Neural cell (in vitro differentiated cells): ENCODE data around the gene SOAT1. TPM values are rescaled to one million over a fixed set of nuclear protein-coding genes. Genes with fewer than 3 reads are reported as not detected.

Source experiments
- H2AFZ ChIP-seq: fragments of 200-600, 300-800 bp; sonication (generic), shearing (Covaris generic); 2 replicates; pipeline ENCODE4 v1.6.0; 2014; ENCODE audit warnings: low read depth, mild to moderate bottlenecking, antibody characterized with exemption, low read length, moderate library complexity
- H3F3A ChIP-seq: fragments of 200-600 bp; shearing (Covaris generic); 2 replicates; pipeline ENCODE4 v1.6.1; 2016; ENCODE audit warnings: mild to moderate bottlenecking, moderate library complexity, mixed read lengths, antibody characterized with exemption, low read length; ENCODE audit not compliant: insufficient read depth, poor library complexity, severe bottlenecking
- H3K27ac ChIP-seq: fragments of 200-600, 300-800 bp; sonication (generic), shearing (Covaris generic); 2 replicates; pipeline ENCODE4 v1.5.1; 2014; ENCODE audit warnings: mild to moderate bottlenecking, low read length, moderate library complexity
- H3K27me3 ChIP-seq: fragments of 300-800, 200-600 bp; sonication (generic), shearing (Covaris generic); 2 replicates; pipeline ENCODE4 v1.6.0; 2014; ENCODE audit warnings: mild to moderate bottlenecking, low read depth, low read length, moderate library complexity; ENCODE audit not compliant: insufficient read depth
- H3K36me3 ChIP-seq: fragments of 300-800, 200-600 bp; sonication (generic), shearing (Covaris generic); 2 replicates; pipeline ENCODE4 v1.5.1; 2014; ENCODE audit warnings: mild to moderate bottlenecking, antibody characterized with exemption, low read length, moderate library complexity; ENCODE audit not compliant: insufficient read depth
- H3K4me2 ChIP-seq: fragments of 300-800, 200-600 bp; sonication (generic), shearing (Covaris generic); 2 replicates; pipeline ENCODE4 v1.6.0; 2014; ENCODE audit warnings: mild to moderate bottlenecking, low read length
- H3K4me3 ChIP-seq: fragments of 300-800, 200-600 bp; sonication (generic), shearing (Covaris generic); 2 replicates; pipeline ENCODE4 v1.5.1; 2014; ENCODE audit warnings: mild to moderate bottlenecking, low read length, moderate library complexity
- H3K79me2 ChIP-seq: fragments of 200-600 bp; shearing (Covaris generic); replicated peaks from 2 replicates; pipeline ENCODE4 v1.6.0; 2014; ENCODE audit warnings: mild to moderate bottlenecking, low read length, moderate library complexity; ENCODE audit not compliant: insufficient read depth
- H3K9ac ChIP-seq: fragments of 300-800, 200-600 bp; sonication (generic), shearing (Covaris generic); 2 replicates; pipeline ENCODE4 v1.6.1; 2016; ENCODE audit warnings: mild to moderate bottlenecking, low read length, mixed read lengths
- H3K9me2 ChIP-seq: fragments of 200-600 bp; shearing (Covaris generic); 2 replicates; pipeline ENCODE4 v1.6.1; 2016; ENCODE audit warnings: mild to moderate bottlenecking, low read length, mixed read lengths; ENCODE audit not compliant: insufficient read depth
- H3K9me3 ChIP-seq: fragments of 200-600, 300-800 bp; sonication (generic), shearing (Covaris generic); 2 replicates; pipeline ENCODE4 v1.6.1; 2016; ENCODE audit warnings: mild to moderate bottlenecking, mixed run types, low read length, moderate library complexity, mixed read lengths
- H4K20me1 ChIP-seq: fragments of 200-600 bp; shearing (Covaris generic); 2 replicates; pipeline ENCODE4 v1.6.1; 2016; ENCODE audit warnings: mild to moderate bottlenecking, mixed run types; ENCODE audit not compliant: insufficient read depth
- EP300 ChIP-seq: fragments of 450-650 bp; conservative IDR thresholded peaks from 2 replicates; pipeline ENCODE4 v1.6.1; 2014; ENCODE audit warnings: antibody characterized with exemption, mild to moderate bottlenecking, moderate library complexity; ENCODE audit not compliant: poor library complexity, severe bottlenecking
- EZH2 ChIP-seq: fragments of 200-600, 300-800 bp; shearing (Covaris generic), sonication (generic); IDR thresholded peaks from 2 replicates; pipeline ENCODE4 v1.6.1; 2014; ENCODE audit warnings: antibody characterized with exemption, low read length, borderline replicate concordance, mild to moderate bottlenecking; ENCODE audit not compliant: insufficient read depth, poor library complexity, severe bottlenecking
- MXI1 ChIP-seq: fragments of 450-650 bp; conservative IDR thresholded peaks from 2 replicates; pipeline ENCODE4 v1.6.1; 2014; ENCODE audit warnings: antibody characterized with exemption, mild to moderate bottlenecking; ENCODE audit not compliant: poor library complexity, severe bottlenecking
- POLR2AphosphoS5 ChIP-seq: IDR thresholded peaks from 2 replicates; pipeline ENCODE4 v1.6.1; 2012
- RAD21 ChIP-seq: fragments of 450-650 bp; conservative IDR thresholded peaks from 2 replicates; pipeline ENCODE4 v1.6.1; 2014; ENCODE audit warnings: antibody characterized with exemption, mild to moderate bottlenecking, moderate library complexity
- SMC3 ChIP-seq: fragments of 450-650 bp; conservative IDR thresholded peaks from 2 replicates; pipeline ENCODE4 v1.6.1; 2014; ENCODE audit warnings: antibody characterized with exemption, mild to moderate bottlenecking, moderate library complexity; ENCODE audit not compliant: poor library complexity
- TAF1 ChIP-seq: IDR thresholded peaks from 2 replicates; pipeline ENCODE4 v1.6.1; 2012; ENCODE audit warnings: low read depth
- polyA plus RNA-seq: library from polyadenylated mRNA; depleted of rRNA; stranded (reverse); fragments of >200 nt; gene quantifications from 2 replicates; pipeline ENCODE4 v1.2.3, GENCODE V29; 2014
- TF ChIP-seq, protein P1 (sequence below): IDR thresholded peaks from 2 replicates; pipeline ENCODE4 v1.6.1; 2012; ENCODE audit warnings: borderline replicate concordance
- TF ChIP-seq, protein P2 (sequence below): fragments of 450-650 bp; IDR thresholded peaks from 2 replicates; pipeline ENCODE4 v1.5.1; 2014; ENCODE audit warnings: antibody characterized with exemption, mild to moderate bottlenecking, moderate library complexity; ENCODE audit not compliant: poor library complexity, severe bottlenecking

Gene SOAT1
- polyA plus RNA-seq, 1 donor from 2014 or later: 5.7 TPM

DNA sequence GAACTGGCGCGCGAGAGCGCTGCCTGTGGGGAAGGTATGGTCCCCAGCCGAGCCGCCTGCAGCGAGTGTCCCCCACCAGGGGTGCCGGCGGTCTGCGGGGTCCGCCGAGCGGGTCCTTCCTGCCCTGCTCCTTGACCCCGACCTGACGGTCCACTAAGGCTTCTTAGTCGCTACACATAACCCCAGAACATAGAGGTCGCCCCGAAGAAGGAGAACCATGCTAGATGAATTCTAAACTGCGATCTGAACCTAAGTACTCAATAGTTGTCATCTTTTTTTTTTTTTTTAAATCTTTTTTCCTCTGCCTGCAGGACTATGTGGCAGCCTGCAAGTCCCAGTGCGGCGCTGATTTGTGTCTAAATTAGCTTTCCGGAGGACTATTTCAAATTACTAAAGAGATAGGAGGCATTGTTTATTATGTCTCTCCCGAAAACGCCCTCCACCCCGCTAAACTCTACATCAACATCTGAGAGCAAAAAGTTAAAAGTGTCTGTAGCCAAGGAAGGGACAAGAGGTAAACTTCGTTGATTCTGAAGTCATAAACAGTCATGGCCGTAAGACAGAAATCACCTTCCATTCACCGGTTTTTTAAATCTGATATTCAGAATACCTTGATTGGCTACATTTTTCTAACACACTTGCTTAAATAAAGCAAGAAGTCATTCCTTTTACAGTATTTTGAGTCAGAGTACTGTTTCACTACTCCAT lies 72.7 kb downstream of the SOAT1 start:
- H3K4me3 ChIP-seq: peak overlapping the region; percentile 86
- no peaks in the 10 kb centered on the region for H4K20me1 ChIP-seq
- no peaks in the 10 kb centered on the region for H3F3A ChIP-seq
- peak overlapping the region; percentile 84 for H2AFZ ChIP-seq
- H3K9me3 ChIP-seq: no peaks in the 10 kb centered on the region
- H3K4me2 ChIP-seq: peak overlapping the region; percentile 60
- no peaks in the 10 kb centered on the region for H3K27me3 ChIP-seq
- TF ChIP-seq, protein P1, sequence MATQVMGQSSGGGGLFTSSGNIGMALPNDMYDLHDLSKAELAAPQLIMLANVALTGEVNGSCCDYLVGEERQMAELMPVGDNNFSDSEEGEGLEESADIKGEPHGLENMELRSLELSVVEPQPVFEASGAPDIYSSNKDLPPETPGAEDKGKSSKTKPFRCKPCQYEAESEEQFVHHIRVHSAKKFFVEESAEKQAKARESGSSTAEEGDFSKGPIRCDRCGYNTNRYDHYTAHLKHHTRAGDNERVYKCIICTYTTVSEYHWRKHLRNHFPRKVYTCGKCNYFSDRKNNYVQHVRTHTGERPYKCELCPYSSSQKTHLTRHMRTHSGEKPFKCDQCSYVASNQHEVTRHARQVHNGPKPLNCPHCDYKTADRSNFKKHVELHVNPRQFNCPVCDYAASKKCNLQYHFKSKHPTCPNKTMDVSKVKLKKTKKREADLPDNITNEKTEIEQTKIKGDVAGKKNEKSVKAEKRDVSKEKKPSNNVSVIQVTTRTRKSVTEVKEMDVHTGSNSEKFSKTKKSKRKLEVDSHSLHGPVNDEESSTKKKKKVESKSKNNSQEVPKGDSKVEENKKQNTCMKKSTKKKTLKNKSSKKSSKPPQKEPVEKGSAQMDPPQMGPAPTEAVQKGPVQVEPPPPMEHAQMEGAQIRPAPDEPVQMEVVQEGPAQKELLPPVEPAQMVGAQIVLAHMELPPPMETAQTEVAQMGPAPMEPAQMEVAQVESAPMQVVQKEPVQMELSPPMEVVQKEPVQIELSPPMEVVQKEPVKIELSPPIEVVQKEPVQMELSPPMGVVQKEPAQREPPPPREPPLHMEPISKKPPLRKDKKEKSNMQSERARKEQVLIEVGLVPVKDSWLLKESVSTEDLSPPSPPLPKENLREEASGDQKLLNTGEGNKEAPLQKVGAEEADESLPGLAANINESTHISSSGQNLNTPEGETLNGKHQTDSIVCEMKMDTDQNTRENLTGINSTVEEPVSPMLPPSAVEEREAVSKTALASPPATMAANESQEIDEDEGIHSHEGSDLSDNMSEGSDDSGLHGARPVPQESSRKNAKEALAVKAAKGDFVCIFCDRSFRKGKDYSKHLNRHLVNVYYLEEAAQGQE: no peak
- peak; percentile 71 for TF ChIP-seq MXI1
- TF ChIP-seq POLR2AphosphoS5: no peak
- no peak for TF ChIP-seq EP300
- TF ChIP-seq, protein P2, sequence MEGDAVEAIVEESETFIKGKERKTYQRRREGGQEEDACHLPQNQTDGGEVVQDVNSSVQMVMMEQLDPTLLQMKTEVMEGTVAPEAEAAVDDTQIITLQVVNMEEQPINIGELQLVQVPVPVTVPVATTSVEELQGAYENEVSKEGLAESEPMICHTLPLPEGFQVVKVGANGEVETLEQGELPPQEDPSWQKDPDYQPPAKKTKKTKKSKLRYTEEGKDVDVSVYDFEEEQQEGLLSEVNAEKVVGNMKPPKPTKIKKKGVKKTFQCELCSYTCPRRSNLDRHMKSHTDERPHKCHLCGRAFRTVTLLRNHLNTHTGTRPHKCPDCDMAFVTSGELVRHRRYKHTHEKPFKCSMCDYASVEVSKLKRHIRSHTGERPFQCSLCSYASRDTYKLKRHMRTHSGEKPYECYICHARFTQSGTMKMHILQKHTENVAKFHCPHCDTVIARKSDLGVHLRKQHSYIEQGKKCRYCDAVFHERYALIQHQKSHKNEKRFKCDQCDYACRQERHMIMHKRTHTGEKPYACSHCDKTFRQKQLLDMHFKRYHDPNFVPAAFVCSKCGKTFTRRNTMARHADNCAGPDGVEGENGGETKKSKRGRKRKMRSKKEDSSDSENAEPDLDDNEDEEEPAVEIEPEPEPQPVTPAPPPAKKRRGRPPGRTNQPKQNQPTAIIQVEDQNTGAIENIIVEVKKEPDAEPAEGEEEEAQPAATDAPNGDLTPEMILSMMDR: peak; percentile 32
- no peaks in the 10 kb centered on the region for H3K36me3 ChIP-seq
- H3K9me2 ChIP-seq: no peaks in the 10 kb centered on the region
- no peaks in the 10 kb centered on the region for H3K79me2 ChIP-seq
- H3K9ac ChIP-seq: peak overlapping the region; percentile 71
- peak overlapping the region; percentile 79 for H3K27ac ChIP-seq

DNA sequence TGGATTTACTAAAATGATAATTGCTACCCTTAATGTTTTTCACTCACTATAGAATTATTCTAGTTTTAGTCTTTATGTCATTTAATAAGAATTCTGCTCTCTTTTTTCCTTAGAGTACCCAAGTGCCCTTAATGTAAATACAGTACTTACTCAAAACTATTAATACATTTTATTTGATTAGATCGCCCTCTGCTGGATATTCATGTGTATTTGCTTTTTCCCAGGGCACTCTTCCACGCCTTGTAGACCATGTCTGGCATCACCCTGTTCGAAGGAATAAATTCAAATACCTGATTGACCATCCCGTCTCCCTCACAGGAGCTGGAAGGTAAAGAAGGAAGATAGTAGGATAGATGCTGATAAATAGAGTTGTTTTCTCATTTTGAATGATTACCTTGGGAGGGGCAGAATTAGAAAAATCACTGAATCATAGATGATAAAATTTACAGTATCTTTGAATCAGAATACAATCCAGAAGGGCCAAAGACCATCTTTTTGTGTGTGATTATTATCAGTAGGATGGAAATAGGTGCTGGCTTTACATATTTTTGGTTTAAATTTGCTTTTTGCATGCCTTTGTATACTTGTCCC lies 76.2 kb downstream of the SOAT1 start:
- Histone ChIP-seq H3K79me2 (no peaks in the 10 kb centered on the region), H3K27me3 (no peaks in the 10 kb centered on the region), H3K4me3 (no peak overlapping the region), H2AFZ (no peak overlapping the region), H3K36me3 (no peaks in the 10 kb centered on the region), H4K20me1 (no peaks in the 10 kb centered on the region), H3K4me2 (no peak overlapping the region), H3K9me2 (no peaks in the 10 kb centered on the region), H3K9ac (no peak overlapping the region), H3F3A (no peaks in the 10 kb centered on the region), H3K27ac (no peak overlapping the region), H3K9me3 (no peaks in the 10 kb centered on the region)
- TF ChIP-seq, protein P2: peak; percentile 84
- peak; percentile 91 for TF ChIP-seq SMC3
- TF ChIP-seq MXI1: peak; percentile 18
- peak; percentile 86 for TF ChIP-seq RAD21
- no peak for TF ChIP-seq EP300
- no peak for TF ChIP-seq POLR2AphosphoS5
- TF ChIP-seq, protein P1: no peak
- TF ChIP-seq EZH2: no peak
- TF ChIP-seq TAF1: no peak
